LNCaP clone FGC (cell line): ENCODE results near the gene HAUS6.

ENCODE experiments used
- DNase-seq: peaks from one replicate; pipeline ENCODE4 v3.0.0-alpha.2; 2011; ENCODE audit warnings: low read depth
- H3K4me3 ChIP-seq: 2 replicates; pipeline ENCODE4 v1.5.1; 2011; ENCODE audit warnings: mild to moderate bottlenecking, low read depth, low read length, control low read depth
- CTCF ChIP-seq: IDR thresholded peaks from 2 replicates; pipeline ENCODE4 v1.5.1; 2012; ENCODE audit warnings: mild to moderate bottlenecking; ENCODE audit not compliant: control insufficient read depth, insufficient read depth; ENCODE audit errors: extremely low read depth

Gene HAUS6

GRCh38 chr9:19074229-19074628, 28.5 kb downstream of the HAUS6 start:
- no peak for TF ChIP-seq CTCF
- H3K4me3 ChIP-seq = no peak overlapping the region
- DNase-seq = no peak

GRCh38 chr9:19057033-19057432, 45.7 kb downstream of the HAUS6 start:
- TF ChIP-seq CTCF = no peak
- DNase-seq = no peak
- H3K4me3 ChIP-seq = no peak overlapping the region

GRCh38 chr9:19050637-19051591, 51.8 kb downstream of the HAUS6 start:
- H3K4me3 ChIP-seq = peak overlapping the region; percentile 91
- DNase-seq = no peak
- no peak for TF ChIP-seq CTCF

GRCh38 chr9:19049917-19050636, 52.6 kb downstream of the HAUS6 start:
- H3K4me3 ChIP-seq = peak overlapping the region; percentile 91
- no peak for TF ChIP-seq CTCF
- no peak for DNase-seq

- peak; percentile 76 for DNase-seq
- peak; percentile 77 for TF ChIP-seq CTCF
These were observed 53.5 kb downstream of the HAUS6 start, which contains the start of gene RRAGA for GRCh38 chr9:19048966-19049916. TSS of gene RRAGA (plus strand) at chr9:19049427. CDS start at chr9:19049660, 233 bp downstream.

GRCh38 chr9:19036611-19037010, 66.1 kb downstream of the HAUS6 start:
- H3K4me3 ChIP-seq = no peak overlapping the region
- TF ChIP-seq CTCF = no peak
- no peak for DNase-seq

More at GRCh38 chr9:19048966-19049916, 53.5 kb downstream of the HAUS6 start, which contains the start of gene RRAGA:
- peak within 1 kb of the TSS; percentile 91 for H3K4me3 ChIP-seq
